Ishikawa (cell line): ENCODE measurements around the gene FH.

Experiments used
- CEBPB ChIP-seq: IDR thresholded peaks from 2 replicates; pipeline ENCODE4 v1.6.1; 2012
- CREB1 ChIP-seq: IDR thresholded peaks from 2 replicates; pipeline ENCODE4 v1.6.1; 2012; ENCODE audit warnings: low read depth
- EGR1 ChIP-seq: IDR thresholded peaks from 2 replicates; pipeline ENCODE4 v1.6.1; 2012
- EP300 ChIP-seq: IDR thresholded peaks from 2 replicates; pipeline ENCODE4 v1.6.1; 2012; ENCODE audit warnings: borderline replicate concordance
- FOXM1 ChIP-seq: IDR thresholded peaks from 2 replicates; pipeline ENCODE4 v1.6.1; 2012; ENCODE audit warnings: low read depth, borderline replicate concordance
- MAX ChIP-seq: IDR thresholded peaks from 2 replicates; pipeline ENCODE4 v1.6.1; 2012
- NFIC ChIP-seq: IDR thresholded peaks from 2 replicates; pipeline ENCODE4 v1.6.1; 2012
- RAD21 ChIP-seq: IDR thresholded peaks from 2 replicates; pipeline ENCODE4 v1.6.1; 2012; ENCODE audit warnings: low read depth
- TAF1 ChIP-seq: IDR thresholded peaks from 2 replicates; pipeline ENCODE4 v1.6.1; 2012; ENCODE audit warnings: low read depth, mild to moderate bottlenecking
- TCF12 ChIP-seq: IDR thresholded peaks from 2 replicates; pipeline ENCODE4 v1.6.1; 2012; ENCODE audit warnings: low read depth
- TEAD4 ChIP-seq: IDR thresholded peaks from 2 replicates; pipeline ENCODE4 v1.6.1; 2012
- YY1 ChIP-seq: IDR thresholded peaks from 2 replicates; pipeline ENCODE4 v1.6.1; 2012; ENCODE audit warnings: low read depth
- ZBTB7A ChIP-seq: IDR thresholded peaks from 2 replicates; pipeline ENCODE4 v1.6.1; 2012; ENCODE audit warnings: low read depth
- TF ChIP-seq, protein P1 (sequence below): IDR thresholded peaks from 2 replicates; pipeline ENCODE4 v1.6.1; 2012; ENCODE audit warnings: low read depth, mild to moderate bottlenecking
- TF ChIP-seq, protein P2 (sequence below): IDR thresholded peaks from 2 replicates; pipeline ENCODE4 v1.6.1; 2012

The FH gene

GRCh38 chr1:241462391-241462790 lies 57.2 kb downstream of the FH start:
- TF ChIP-seq ZBTB7A, result no peak
- TF ChIP-seq, protein P1, sequence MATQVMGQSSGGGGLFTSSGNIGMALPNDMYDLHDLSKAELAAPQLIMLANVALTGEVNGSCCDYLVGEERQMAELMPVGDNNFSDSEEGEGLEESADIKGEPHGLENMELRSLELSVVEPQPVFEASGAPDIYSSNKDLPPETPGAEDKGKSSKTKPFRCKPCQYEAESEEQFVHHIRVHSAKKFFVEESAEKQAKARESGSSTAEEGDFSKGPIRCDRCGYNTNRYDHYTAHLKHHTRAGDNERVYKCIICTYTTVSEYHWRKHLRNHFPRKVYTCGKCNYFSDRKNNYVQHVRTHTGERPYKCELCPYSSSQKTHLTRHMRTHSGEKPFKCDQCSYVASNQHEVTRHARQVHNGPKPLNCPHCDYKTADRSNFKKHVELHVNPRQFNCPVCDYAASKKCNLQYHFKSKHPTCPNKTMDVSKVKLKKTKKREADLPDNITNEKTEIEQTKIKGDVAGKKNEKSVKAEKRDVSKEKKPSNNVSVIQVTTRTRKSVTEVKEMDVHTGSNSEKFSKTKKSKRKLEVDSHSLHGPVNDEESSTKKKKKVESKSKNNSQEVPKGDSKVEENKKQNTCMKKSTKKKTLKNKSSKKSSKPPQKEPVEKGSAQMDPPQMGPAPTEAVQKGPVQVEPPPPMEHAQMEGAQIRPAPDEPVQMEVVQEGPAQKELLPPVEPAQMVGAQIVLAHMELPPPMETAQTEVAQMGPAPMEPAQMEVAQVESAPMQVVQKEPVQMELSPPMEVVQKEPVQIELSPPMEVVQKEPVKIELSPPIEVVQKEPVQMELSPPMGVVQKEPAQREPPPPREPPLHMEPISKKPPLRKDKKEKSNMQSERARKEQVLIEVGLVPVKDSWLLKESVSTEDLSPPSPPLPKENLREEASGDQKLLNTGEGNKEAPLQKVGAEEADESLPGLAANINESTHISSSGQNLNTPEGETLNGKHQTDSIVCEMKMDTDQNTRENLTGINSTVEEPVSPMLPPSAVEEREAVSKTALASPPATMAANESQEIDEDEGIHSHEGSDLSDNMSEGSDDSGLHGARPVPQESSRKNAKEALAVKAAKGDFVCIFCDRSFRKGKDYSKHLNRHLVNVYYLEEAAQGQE, result no peak
- no peak for TF ChIP-seq RAD21
- no peak for TF ChIP-seq CREB1
- TF ChIP-seq TCF12, result no peak
- TF ChIP-seq EGR1, result no peak
- TF ChIP-seq CEBPB, result no peak
- TF ChIP-seq NFIC, result no peak
- TF ChIP-seq YY1, result no peak
- TF ChIP-seq FOXM1, result no peak
- no peak for TF ChIP-seq EP300
- no peak for TF ChIP-seq MAX
- no peak for TF ChIP-seq TEAD4
- TF ChIP-seq, protein P2, sequence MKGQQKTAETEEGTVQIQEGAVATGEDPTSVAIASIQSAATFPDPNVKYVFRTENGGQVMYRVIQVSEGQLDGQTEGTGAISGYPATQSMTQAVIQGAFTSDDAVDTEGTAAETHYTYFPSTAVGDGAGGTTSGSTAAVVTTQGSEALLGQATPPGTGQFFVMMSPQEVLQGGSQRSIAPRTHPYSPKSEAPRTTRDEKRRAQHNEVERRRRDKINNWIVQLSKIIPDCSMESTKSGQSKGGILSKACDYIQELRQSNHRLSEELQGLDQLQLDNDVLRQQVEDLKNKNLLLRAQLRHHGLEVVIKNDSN, result no peak
- no peak for TF ChIP-seq TAF1

DNA sequence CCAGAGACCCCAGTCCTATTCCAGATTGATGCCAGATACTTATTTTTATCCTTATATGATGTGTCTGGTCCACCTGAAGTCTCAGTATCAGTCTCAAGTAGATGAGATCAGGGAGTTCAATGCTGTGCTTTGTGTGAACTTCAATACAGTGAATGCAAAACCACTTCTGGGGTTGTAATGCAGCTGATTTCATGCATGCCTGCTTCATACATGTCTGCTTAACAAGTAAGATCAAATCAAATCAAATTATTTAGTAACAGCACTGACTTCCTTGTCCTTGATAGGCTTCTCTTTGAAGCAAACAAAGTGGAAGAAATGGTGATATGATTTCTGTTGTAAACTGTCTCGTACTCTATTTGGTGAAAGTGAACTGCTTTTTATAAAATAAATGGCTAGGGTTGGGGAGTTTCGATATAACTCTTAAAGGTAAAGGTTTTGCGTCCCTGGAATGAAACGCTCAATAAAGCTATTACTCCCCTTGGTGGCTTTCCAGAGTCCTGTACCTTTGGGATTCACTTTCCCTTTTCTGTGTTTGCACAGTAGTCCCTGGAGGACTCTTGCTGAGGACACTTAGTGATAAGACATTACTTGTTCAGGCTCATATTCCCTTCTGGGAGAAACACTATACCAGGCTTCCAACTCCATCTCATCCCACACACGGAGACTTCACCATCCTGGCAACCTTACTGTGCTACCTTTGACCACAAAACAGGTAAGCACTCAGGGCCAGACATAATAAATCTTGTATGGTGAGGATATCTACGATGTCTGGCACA lies 59.3 kb downstream of the FH start:
- no peak for TF ChIP-seq TCF12
- TF ChIP-seq MAX, result no peak
- no peak for TF ChIP-seq NFIC
- no peak for TF ChIP-seq EP300
- TF ChIP-seq RAD21, result no peak
- TF ChIP-seq YY1, result no peak
- TF ChIP-seq FOXM1, result no peak
- TF ChIP-seq, protein P1, result no peak

- TF ChIP-seq EGR1 (no peak), TCF12 (no peak)
- TF ChIP-seq, protein P2, result no peak
These were observed 60.3 kb downstream of the FH start for GRCh38 chr1:241459186-241459802.

DNA sequence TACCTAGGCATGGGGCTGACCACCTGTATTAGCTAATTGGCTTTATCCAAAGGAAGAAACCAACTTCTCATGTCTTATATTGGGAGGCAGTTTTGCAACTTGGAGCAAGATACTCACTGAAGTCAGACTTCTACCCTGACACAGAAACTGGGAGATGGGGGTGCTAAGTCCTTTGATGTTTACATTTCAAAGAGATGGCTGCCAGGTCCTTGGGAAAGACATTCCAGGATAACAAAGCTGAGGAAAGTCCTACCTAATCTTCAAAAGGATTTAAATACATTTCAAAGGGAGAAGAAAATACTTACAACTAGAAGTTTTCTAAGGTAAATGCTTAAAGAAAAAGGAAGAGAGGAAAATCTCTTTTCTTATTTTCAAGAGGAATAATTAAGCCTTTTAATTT lies 62.1 kb downstream of the FH start:
- TF ChIP-seq FOXM1, result no peak
- no peak for TF ChIP-seq CREB1
- no peak for TF ChIP-seq EGR1
- no peak for TF ChIP-seq ZBTB7A
- no peak for TF ChIP-seq MAX
- TF ChIP-seq NFIC, result no peak

GRCh38 chr1:241456743-241457142 lies 62.8 kb downstream of the FH start:
- TF ChIP-seq CREB1 (no peak), ZBTB7A (no peak), EGR1 (no peak), TAF1 (no peak), CEBPB (no peak), FOXM1 (no peak), TEAD4 (no peak), YY1 (no peak)

DNA sequence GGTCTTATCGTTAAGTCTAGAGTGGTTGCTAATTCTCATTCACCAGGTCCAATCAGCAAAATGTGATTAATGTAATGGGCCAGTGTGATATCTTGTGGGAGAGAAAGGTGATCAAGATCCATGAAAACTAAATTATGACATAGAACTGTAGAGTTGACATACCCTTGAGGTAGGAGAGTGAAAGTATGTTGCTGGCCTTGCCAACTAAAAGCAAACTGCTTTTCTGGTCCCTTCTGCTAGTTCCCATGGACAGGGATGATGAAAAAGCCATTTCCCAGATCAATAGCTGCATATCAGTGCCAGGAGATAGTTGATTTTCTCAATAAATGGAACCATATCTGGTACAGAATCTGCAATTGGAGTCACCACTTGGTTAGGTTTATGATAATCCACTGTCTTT lies 65.8 kb downstream of the FH start:
- TF ChIP-seq RAD21 (no peak), NFIC (no peak), TAF1 (no peak)
